GM23338 (cell line): ENCODE results near the gene DDTL.

ENCODE experiments used
- CREB1 ChIP-seq: fragments of 250-450 bp; sonication (Bioruptor Pico); IDR thresholded peaks from 2 replicates; pipeline ENCODE4 v1.5.0; 2020; ENCODE audit warnings: low read depth, mild to moderate bottlenecking, moderate library complexity
- CTCF ChIP-seq, 2 experiments: fragments of 200-600 bp in 1 of 2; sonication (generic) in 1 of 2; conservative IDR thresholded peaks; 2 replicates each; pipeline versions ENCODE4 v1.5.1 to v1.6.1; 2016 to 2017; ENCODE audit warnings: antibody characterized with exemption in 2 of 2, low read depth in 2 of 2, mild to moderate bottlenecking in 2 of 2, moderate library complexity in 1 of 2
- ETS1 ChIP-seq: IDR thresholded peaks from 2 replicates; pipeline ENCODE4 v1.6.1; 2016; ENCODE audit warnings: antibody characterized with exemption
- EZH2 ChIP-seq: fragments of 200-600 bp; sonication (generic); IDR thresholded peaks from one replicate; pipeline ENCODE4 v1.8.0; 2017; ENCODE audit warnings: antibody characterized with exemption, mild to moderate bottlenecking, low read depth; ENCODE audit not compliant: unreplicated experiment
- EZH2phosphoT487 ChIP-seq: fragments of 200-600 bp; sonication (generic); IDR thresholded peaks from one replicate; pipeline ENCODE4 v1.8.1; 2018; ENCODE audit warnings: antibody characterized with exemption; ENCODE audit not compliant: unreplicated experiment
- JUNB ChIP-seq: IDR thresholded peaks from one replicate; pipeline ENCODE4 v1.6.1; 2016; ENCODE audit warnings: antibody characterized with exemption; ENCODE audit not compliant: unreplicated experiment
- POLR2AphosphoS5 ChIP-seq: IDR thresholded peaks from 2 replicates; pipeline ENCODE4 v1.6.1; 2016; ENCODE audit warnings: antibody characterized with exemption, low read depth
- REST ChIP-seq: IDR thresholded peaks from one replicate; pipeline ENCODE4 v1.6.1; 2018; ENCODE audit warnings: antibody characterized with exemption; ENCODE audit not compliant: unreplicated experiment
- ZNF114 ChIP-seq: fragments of 250-450 bp; sonication (Bioruptor Pico); IDR thresholded peaks from 2 replicates; pipeline ENCODE4 v1.5.0; 2020; ENCODE audit warnings: mild to moderate bottlenecking, moderate library complexity

- TF ChIP-seq CREB1 (CRISPR knock-in tag), result no peak
- TF ChIP-seq CTCF (conservative IDR thresholded peaks at IDR 0.05; ENCODE audit: low read depth in 2 of 2), result no peak
- no peak for TF ChIP-seq POLR2AphosphoS5
- TF ChIP-seq EZH2phosphoT487, result no peak
- no peak for TF ChIP-seq REST
- no peak for TF ChIP-seq EZH2
- TF ChIP-seq ZNF114 (CRISPR knock-in tag), result no peak
- no peak for TF ChIP-seq ETS1
- TF ChIP-seq JUNB, result no peak
Measured at GRCh38 chr22:24008381-24009226, 41.9 kb downstream of the DDTL start.
